A549 (cell line): ENCODE measurements around the gene RPE. TPM values are rescaled to one million over a fixed set of nuclear protein-coding genes. Genes with fewer than 3 reads are reported as not detected.

ENCODE experiments used
- ATAC-seq, 2 experiments: fragments of 200-7000 bp in 1 of 2; fragments of >200 bp in 1 of 2; cut with Nextera tagmentation in 1 of 2; cut with Tn5 transposase in 1 of 2; 3 replicates each; pipeline versions ENCODE4 v1.8.0 to v1.9.1; 2018 to 2020; ENCODE audit warnings: mild to moderate bottlenecking in 1 of 2, moderate library complexity in 1 of 2
- CTCF ChIA-PET: fragments of 300-600 bp; sonication (Branson Sonifier 250); formaldehyde crosslinking; extraction: SDS; loops from one replicate; lab custom pipeline; 2021; ENCODE audit warnings: antibody characterized with exemption, inconsistent platforms; lab: Yijun Ruan, JAX
- POLR2A ChIA-PET: fragments of 350-600 bp; formaldehyde crosslinking; extraction: SDS; loops from one replicate; lab custom pipeline; 2021; ENCODE audit warnings: antibody characterized with exemption, inconsistent platforms; lab: Yijun Ruan, JAX
- DNase-seq, 2 experiments: peaks; one replicate each; pipeline versions ENCODE4 v3.0.0 to v3.0.0-alpha.2; 2011 to 2016; ENCODE audit warnings: low read depth in 1 of 2, low spot score in 1 of 2
- FAIRE-seq: peaks from 2 replicates; lab custom pipeline; 2011; peaks lifted over from hg19 to GRCh38; lab: Jason Lieb, UNC
- H3K27ac ChIP-seq, 2 experiments: fragments of >200 bp; sonication (Bioruptor Twin); formaldehyde crosslinking; 3 replicates each; pipeline ENCODE4 v1.5.1; 2016 to 2017
- H3K4me1 ChIP-seq: fragments of >200 bp; sonication (Bioruptor Twin); formaldehyde crosslinking; 3 replicates; pipeline ENCODE4 v1.6.1; 2016
- H3K4me2 ChIP-seq: fragments of >200 bp; sonication (Bioruptor Twin); formaldehyde crosslinking; 3 replicates; pipeline ENCODE4 v1.6.1; 2016
- H3K4me3 ChIP-seq: fragments of >200 bp; sonication (Bioruptor Twin); formaldehyde crosslinking; 3 replicates; pipeline ENCODE4 v1.5.1; 2016
- H3K9me3 ChIP-seq: fragments of >200 bp; sonication (Bioruptor Twin); formaldehyde crosslinking; 3 replicates; pipeline ENCODE4 v1.6.1; 2016
- BHLHE40 ChIP-seq: IDR thresholded peaks from 2 replicates; pipeline ENCODE4 v1.6.1; 2012; ENCODE audit warnings: low read depth, low read length, inconsistent platforms
- CBX8 ChIP-seq: fragments of 200-600 bp; sonication (generic); IDR thresholded peaks from 2 replicates; pipeline ENCODE4 v1.6.1; 2016
- CHD2 ChIP-seq: fragments of 150-350 bp; IDR thresholded peaks from 2 replicates; pipeline ENCODE4 v1.6.1; 2014; ENCODE audit warnings: low read length; ENCODE audit not compliant: partially characterized antibody
- EHF ChIP-seq: fragments of 250-450 bp; sonication (Bioruptor Pico); IDR thresholded peaks from 2 replicates; pipeline ENCODE4 v1.5.0; 2020; ENCODE audit warnings: mild to moderate bottlenecking
- FOSB ChIP-seq: fragments of 250-450 bp; sonication (Bioruptor Pico); IDR thresholded peaks from 2 replicates; pipeline ENCODE4 v1.5.0; 2020; ENCODE audit warnings: mild to moderate bottlenecking, moderate library complexity
- HEYL ChIP-seq: fragments of 250-450 bp; sonication (Bioruptor Pico); IDR thresholded peaks from 2 replicates; pipeline ENCODE4 v1.8.0; 2021; ENCODE audit warnings: mild to moderate bottlenecking, moderate library complexity
- HOXA7 ChIP-seq: fragments of 250-450 bp; sonication (Bioruptor Pico); IDR thresholded peaks from 2 replicates; pipeline ENCODE4 v1.5.0; 2020; ENCODE audit warnings: mild to moderate bottlenecking, moderate library complexity
- HOXB5 ChIP-seq: fragments of 250-450 bp; sonication (Bioruptor Pico); IDR thresholded peaks from 2 replicates; pipeline ENCODE4 v1.5.0; 2020; ENCODE audit warnings: mild to moderate bottlenecking, moderate library complexity
- MAZ ChIP-seq: fragments of 150-350 bp; IDR thresholded peaks from 2 replicates; pipeline ENCODE4 v1.6.1; 2014; ENCODE audit warnings: antibody characterized with exemption, low read depth, low read length, borderline replicate concordance
- NFE2L2 ChIP-seq: fragments of 150-350 bp; conservative IDR thresholded peaks from 2 replicates; pipeline ENCODE4 v1.6.1; 2014; ENCODE audit warnings: low read length
- NPAS2 ChIP-seq: fragments of 250-450 bp; sonication (Bioruptor Pico); IDR thresholded peaks from 2 replicates; pipeline ENCODE4 v1.8.0; 2022; ENCODE audit warnings: mild to moderate bottlenecking, moderate library complexity, borderline replicate concordance
- NR3C1 ChIP-seq: fragments of >200 bp; sonication (Bioruptor Twin); formaldehyde crosslinking; IDR thresholded peaks from 3 replicates; pipeline ENCODE4 v1.6.1; 2017
- POLR2A ChIP-seq: IDR thresholded peaks from 2 replicates; pipeline ENCODE4 v1.6.1; 2012; ENCODE audit warnings: mild to moderate bottlenecking, low read length
- POLR2AphosphoS2 ChIP-seq: conservative IDR thresholded peaks from 2 replicates; pipeline ENCODE4 v1.6.1; 2012; ENCODE audit warnings: low read length, improper control_type of control experiment, inconsistent platforms
- RAD21 ChIP-seq, 2 experiments: fragments of >200 bp in 1 of 2; sonication (Bioruptor Twin) in 1 of 2; formaldehyde crosslinking in 1 of 2; IDR thresholded peaks in 1 of 2; conservative IDR thresholded peaks in 1 of 2; 2 replicates in 1 of 2; 3 replicates in 1 of 2; pipeline ENCODE4 v1.6.1; 2012 to 2018; ENCODE audit warnings: inconsistent platforms in 1 of 2
- RFX5 ChIP-seq: fragments of 450-650 bp; IDR thresholded peaks from 2 replicates; pipeline ENCODE4 v1.7.1; 2014; ENCODE audit warnings: antibody characterized with exemption, mild to moderate bottlenecking, moderate library complexity
- TP53 ChIP-seq: fragments of 250-450 bp; sonication (Bioruptor Pico); IDR thresholded peaks from 2 replicates; pipeline ENCODE4 v1.5.0; 2021; ENCODE audit warnings: mild to moderate bottlenecking, moderate library complexity
- ZFP36 ChIP-seq: fragments of 450-650 bp; IDR thresholded peaks from 2 replicates; pipeline ENCODE4 v1.6.1; 2014; ENCODE audit warnings: borderline replicate concordance; ENCODE audit not compliant: partially characterized antibody
- ZSCAN20 ChIP-seq: fragments of 250-450 bp; sonication (Bioruptor Pico); IDR thresholded peaks from 2 replicates; pipeline ENCODE4 v1.8.0; 2022; ENCODE audit warnings: mild to moderate bottlenecking, moderate library complexity
- WGBS: methylation state at CpG from one replicate; pipeline ENCODE4 v1.1.6; 2017; ENCODE audit errors: missing lambda C conversion rate; 5-methylcytosine and 5-hydroxymethylcytosine counted together
- polyA plus RNA-seq, 4 experiments: library from polyadenylated mRNA; depleted of rRNA in 3 of 4; stranded (reverse); fragments of >200 nt; fragmentation: RNase III in 1 of 4; extraction: RNeasy Plus Mini Kit Qiagen cat#74134 plus additional on column Dnase treatment in 1 of 4; gene quantifications; 2 replicates in 3 of 4; 3 replicates in 1 of 4; pipeline ENCODE4 v1.2.3, GENCODE V29; 2011 to 2017
- TF ChIP-seq, protein P1 (sequence below): fragments of 450-650 bp; IDR thresholded peaks from 2 replicates; pipeline ENCODE4 v1.6.1; 2014; ENCODE audit warnings: antibody characterized with exemption
- TF ChIP-seq, protein P2 (sequence below): fragments of >200 bp; sonication (Bioruptor Twin); formaldehyde crosslinking; IDR thresholded peaks from 2 replicates; pipeline ENCODE4 v1.6.1; 2016

The RPE gene
- polyA plus RNA-seq, 2 of the 4 experiments (the other 2 are of a cell fraction): 81.5 to 118 TPM

DNA sequence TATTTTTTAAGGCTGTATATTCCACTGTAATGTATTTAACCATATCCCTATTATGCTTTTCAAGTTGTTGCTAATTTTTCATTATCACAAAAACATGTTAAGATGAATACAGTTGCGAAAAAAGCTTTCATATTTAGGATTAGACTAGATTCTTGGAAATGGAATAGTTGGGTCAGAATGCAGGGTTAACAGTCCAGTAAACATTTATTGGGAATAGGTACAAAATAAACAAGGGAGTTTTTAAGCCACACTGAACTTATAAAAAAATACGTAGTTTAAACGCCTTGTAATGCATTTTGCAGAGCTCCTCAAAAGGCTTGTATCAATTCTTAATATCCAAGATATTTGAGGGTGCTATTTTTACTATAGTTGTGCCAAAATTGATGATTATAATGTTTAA lies 35.6 kb downstream of the RPE start (continued):
- no peak for TF ChIP-seq HOXA7

DNA sequence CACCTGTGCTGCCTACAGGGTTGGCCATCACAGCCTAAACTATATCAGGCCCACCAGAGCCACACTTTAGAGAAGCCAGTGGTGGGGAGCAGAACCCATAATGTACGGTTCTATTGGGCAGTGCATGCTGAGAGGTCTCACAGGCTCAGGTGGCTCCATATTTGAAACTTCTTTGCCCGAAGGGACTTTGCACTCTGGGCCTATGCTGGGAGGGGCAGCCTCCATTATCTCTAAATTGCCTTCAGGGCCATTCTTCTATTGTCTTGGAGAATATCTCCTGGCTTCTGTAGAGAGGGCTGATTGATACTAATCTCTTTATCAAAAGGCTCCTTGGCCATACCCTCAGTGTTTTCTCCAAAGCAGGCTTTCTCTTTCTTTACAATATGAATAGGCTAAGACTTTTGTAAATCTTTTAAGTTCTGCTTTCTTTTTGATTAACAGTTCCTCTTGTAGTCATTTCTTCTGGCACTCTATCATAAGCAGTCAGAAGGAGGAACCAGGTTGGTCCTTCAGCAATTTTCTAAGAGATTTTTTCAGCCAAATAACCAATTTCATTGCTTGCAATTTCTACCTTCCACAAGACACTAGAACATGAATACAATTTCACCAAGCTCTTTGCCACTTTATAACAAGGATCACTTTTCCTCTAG lies 44.5 kb downstream of the RPE start:
- no peak for FAIRE-seq
- Histone ChIP-seq H3K9me3 (peaks cover 13% of the 10 kb centered on the region; the same call in 1 of the 3 replicates), H3K4me3 (no peak overlapping the region), H3K4me2 (no peak overlapping the region), H3K4me1 (no peaks in the 10 kb centered on the region)
- no peak for ATAC-seq
- CTCF ChIA-PET: no interaction called here
- no peak for DNase-seq
- POLR2A ChIA-PET: interaction anchor here (0.6 kb wide), 1 partner anchor 14 kb away, joined by 3 read pairs; no protein-coding TSS in a partner anchor
- WGBS: 90% methylated on average over 1 of the region's 2 CpGs
- TF ChIP-seq ZFP36 (no peak), EHF (no peak), TP53 (CRISPR knock-in tag) (no peak), ZSCAN20 (no peak), CBX8 (no peak), RFX5 (no peak), NFE2L2 (no peak), POLR2AphosphoS2 (no peak), FOSB (no peak), RAD21 (conservative IDR thresholded peaks at IDR 0.05 in 1 of 2, IDR thresholded peaks at IDR 0.05 in 1 of 2) (no peak)
- TF ChIP-seq, protein P1, sequence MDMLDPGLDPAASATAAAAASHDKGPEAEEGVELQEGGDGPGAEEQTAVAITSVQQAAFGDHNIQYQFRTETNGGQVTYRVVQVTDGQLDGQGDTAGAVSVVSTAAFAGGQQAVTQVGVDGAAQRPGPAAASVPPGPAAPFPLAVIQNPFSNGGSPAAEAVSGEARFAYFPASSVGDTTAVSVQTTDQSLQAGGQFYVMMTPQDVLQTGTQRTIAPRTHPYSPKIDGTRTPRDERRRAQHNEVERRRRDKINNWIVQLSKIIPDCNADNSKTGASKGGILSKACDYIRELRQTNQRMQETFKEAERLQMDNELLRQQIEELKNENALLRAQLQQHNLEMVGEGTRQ: no peak
- TF ChIP-seq, protein P2, sequence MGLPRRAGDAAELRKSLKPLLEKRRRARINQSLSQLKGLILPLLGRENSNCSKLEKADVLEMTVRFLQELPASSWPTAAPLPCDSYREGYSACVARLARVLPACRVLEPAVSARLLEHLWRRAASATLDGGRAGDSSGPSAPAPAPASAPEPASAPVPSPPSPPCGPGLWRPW: no peak
- TF ChIP-seq, all 56 proteins: peak for 0
- H3K27ac ChIP-seq: no peak overlapping the region

DNA sequence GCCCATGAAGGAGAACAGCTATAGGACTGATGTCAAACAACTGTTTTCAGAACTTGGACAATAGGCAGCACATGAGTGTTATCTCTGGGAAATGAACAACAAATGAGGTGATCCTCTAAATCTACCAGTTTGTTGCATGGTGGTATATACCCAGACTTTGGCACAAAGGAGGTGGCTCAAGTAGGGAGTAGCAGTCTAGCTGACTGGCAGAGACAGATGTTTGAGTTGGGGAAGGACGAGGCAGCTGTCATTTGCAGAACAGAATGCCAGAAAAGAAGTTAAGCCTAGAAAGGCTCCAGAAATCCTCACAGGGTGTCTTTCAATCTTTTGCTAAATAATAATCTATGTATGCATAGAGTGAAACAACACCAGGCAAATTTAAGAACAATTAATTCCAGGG lies 47.4 kb downstream of the RPE start:
- CTCF ChIA-PET: interaction anchor here (0.6 kb wide), 1 partner anchor 32 kb away, joined by 3 read pairs; no protein-coding TSS in a partner anchor
- TF ChIP-seq NR3C1 (no peak), ZSCAN20 (no peak), BHLHE40 (no peak), CHD2 (no peak), POLR2A (no peak), NFE2L2 (no peak), NPAS2 (no peak), HOXB5 (no peak)
- Histone ChIP-seq H3K4me2 (no peak overlapping the region), H3K27ac (no peak overlapping the region), H3K9me3 (peaks cover 19% of the 10 kb centered on the region; the same call in 1 of the 3 replicates), H3K4me1 (no peaks in the 10 kb centered on the region), H3K4me3 (no peak overlapping the region)
- FAIRE-seq: no peak
- WGBS: 54% methylated on average over 1 of the region's 1 CpG
- DNase-seq: no peak
- POLR2A ChIA-PET: no interaction called here
- ATAC-seq: no peak

DNA sequence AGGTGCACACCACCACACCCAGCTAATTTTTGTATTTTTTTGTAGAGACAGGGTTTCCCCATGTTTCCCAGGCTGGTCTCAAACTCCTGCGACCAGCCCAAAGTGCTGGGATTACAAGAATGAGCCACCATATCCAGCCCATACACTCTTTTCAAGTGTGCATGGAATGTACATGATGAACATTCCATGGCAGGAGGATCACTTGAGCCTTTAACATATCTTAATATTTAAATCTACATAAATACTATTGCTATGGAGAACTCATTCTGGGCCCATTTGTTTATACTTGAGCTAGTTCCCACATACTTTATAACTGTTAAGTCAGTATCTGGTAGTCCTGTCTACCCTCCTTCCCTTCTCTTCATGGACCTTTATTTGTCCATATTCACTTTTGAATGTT lies 48.4 kb downstream of the RPE start:
- H3K4me1 ChIP-seq: no peaks in the 10 kb centered on the region
- 72% methylated on average over 1 of the region's 1 CpG for WGBS
- TF ChIP-seq MAZ: no peak
- TF ChIP-seq HEYL: no peak
- no peak for TF ChIP-seq ZFP36
- ATAC-seq: peak in 1 of 2 experiments; percentile 19; a peak in 1 of 6 replicates
- H3K4me2 ChIP-seq: no peak overlapping the region
- no peak for FAIRE-seq
- H3K9me3 ChIP-seq: peaks cover 21% of the 10 kb centered on the region; the same call in 1 of the 3 replicates
- ChIA-PET CTCF (interaction anchor here (0.6 kb wide), 1 partner anchor 13 kb away, joined by 4 read pairs; no protein-coding TSS in a partner anchor), POLR2A (no interaction called here)
- no peak overlapping the region for H3K27ac ChIP-seq
- DNase-seq: no peak
- H3K4me3 ChIP-seq: no peak overlapping the region
